ENCODE measurements around the gene TMEM221. TPM values are rescaled to one million over a fixed set of nuclear protein-coding genes. Genes with fewer than 3 reads are reported as not detected.

The TMEM221 gene
- total and polyA plus RNA-seq, 9 donors, result 1.0 to 1.8 (median 1.2) TPM

DNA sequence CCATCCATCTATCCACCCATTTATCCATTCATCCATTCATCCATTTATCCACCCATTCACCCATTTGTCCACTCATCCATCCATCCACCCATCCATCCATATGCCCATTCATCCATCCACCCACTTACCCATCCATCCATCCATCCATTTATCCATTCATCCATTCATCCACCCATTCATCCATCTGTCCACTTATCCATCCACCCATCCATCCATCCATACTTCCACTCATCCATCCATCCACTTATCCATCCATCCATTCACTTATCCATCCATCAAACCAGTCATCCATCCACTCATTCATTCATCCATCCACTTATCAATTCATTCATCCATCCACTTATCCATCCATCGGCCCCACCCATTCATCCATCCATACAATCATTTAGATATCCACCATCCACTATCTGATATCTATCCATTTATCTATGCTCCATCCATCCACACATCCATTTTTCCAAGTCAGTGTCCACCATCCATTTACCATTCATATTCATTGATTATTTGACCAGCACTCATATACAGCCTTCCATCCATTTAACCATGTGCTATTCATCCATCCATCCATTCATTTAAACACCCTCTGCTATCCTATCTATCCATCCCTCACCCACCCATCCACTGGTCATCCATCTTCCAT lies 2.8 kb downstream of the TMEM221 start:
- Histone ChIP-seq H3K27ac (ENCODE audit: low read length) (no peak overlapping the region), H3K27me3 (ENCODE audit: control insufficient read depth, insufficient read depth, low read length) (no peaks in the 10 kb centered on the region), H3K9me3 (replicated peaks; ENCODE audit: control insufficient read depth, low read depth, low read length) (peaks cover 5% of the 10 kb centered on the region), H3K36me3 (ENCODE audit: control insufficient read depth, insufficient read depth, low read length) (no peaks in the 10 kb centered on the region), H3K4me1 (ENCODE audit: control insufficient read depth, insufficient read depth, low read length) (peaks cover 16% of the 10 kb centered on the region), H3K4me3 (ENCODE audit: low read length) (no peak overlapping the region)
- 100% methylated on average over 1 of the region's 1 CpG for WGBS (ENCODE audit: insufficient coverage)
- no peak for DNase-seq

DNA sequence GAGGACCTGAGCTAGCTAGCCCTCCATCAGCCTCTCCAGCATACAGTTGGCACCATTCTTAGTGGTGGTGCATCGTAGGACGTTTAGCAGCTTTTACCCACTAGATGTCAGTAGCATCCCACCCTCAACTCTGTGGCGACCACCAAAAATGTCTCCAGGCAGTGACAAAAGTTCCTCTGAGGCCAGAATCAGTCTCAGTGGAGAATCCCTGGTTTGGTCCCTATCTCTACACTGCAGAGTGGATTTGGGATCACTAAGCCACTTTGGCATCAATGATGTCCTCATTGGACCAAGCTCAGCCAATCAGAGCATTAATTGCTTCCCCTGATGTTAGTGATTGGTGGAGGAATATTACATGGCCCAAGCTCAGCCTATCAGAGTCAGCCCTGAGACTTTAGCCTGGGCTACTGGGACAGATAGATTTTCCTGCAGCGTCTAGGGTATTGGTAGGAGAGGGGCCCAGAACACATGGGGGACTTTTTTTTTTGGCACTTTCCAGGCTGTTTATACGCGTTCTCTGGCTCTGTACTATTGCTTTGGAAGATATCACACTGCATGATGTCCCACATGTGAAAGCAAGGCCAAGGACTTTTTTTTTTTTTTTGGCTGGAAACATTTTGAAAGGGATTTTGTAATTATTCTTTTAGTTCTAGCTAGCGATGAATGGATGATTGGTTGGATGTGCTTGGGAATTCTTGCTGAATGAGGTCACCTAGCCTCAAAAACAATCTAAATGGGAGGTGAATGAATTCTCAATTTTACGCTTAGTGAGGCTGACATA lies 7.0 kb downstream of the TMEM221 start:
- peak; percentile 94 for DNase-seq
- H3K4me3 ChIP-seq (ENCODE audit: low read length), result no peak overlapping the region
- H3K27ac ChIP-seq (ENCODE audit: low read length), result peak overlapping the region; percentile 80
- no peaks in the 10 kb centered on the region for H3K27me3 ChIP-seq (ENCODE audit: control insufficient read depth, insufficient read depth, low read length)
- H3K36me3 ChIP-seq (ENCODE audit: control insufficient read depth, insufficient read depth, low read length), result peaks cover under 1% of the 10 kb centered on the region
- H3K4me1 ChIP-seq (ENCODE audit: control insufficient read depth, insufficient read depth, low read length), result peaks cover 10% of the 10 kb centered on the region
- peaks cover 5% of the 10 kb centered on the region for H3K9me3 ChIP-seq (replicated peaks; ENCODE audit: control insufficient read depth, low read depth, low read length)
- WGBS (ENCODE audit: insufficient coverage), result 43% methylated on average over 3 of the region's 8 CpGs

DNA sequence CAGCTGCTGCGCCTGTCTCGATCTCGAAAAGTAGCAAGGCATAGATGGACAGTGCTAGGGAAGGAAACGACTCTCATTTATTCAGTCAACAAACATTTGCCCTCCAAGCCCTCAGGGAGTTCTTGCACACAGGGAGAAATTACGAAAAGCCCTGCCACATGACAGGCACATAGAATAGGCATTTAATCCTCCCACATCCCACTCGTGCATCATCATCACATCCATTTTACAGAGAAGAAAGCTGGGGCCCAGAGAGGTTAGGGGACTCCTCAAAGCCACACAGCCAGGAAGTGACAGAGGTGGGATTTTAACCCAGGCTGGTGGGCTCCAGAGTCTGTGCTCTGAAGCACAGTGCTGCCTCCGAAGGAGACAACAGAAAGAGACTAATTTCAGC lies 11.6 kb downstream of the TMEM221 start:
- DNase-seq, result no peak
- no peak overlapping the region for H3K4me3 ChIP-seq (ENCODE audit: low read length)
- 50% methylated on average over 1 of the region's 7 CpGs for WGBS (ENCODE audit: insufficient coverage)
- no peaks in the 10 kb centered on the region for H3K27me3 ChIP-seq (ENCODE audit: control insufficient read depth, insufficient read depth, low read length)
- peaks cover 6% of the 10 kb centered on the region for H3K4me1 ChIP-seq (ENCODE audit: control insufficient read depth, insufficient read depth, low read length)
- H3K9me3 ChIP-seq (replicated peaks; ENCODE audit: control insufficient read depth, low read depth, low read length), result peaks cover 5% of the 10 kb centered on the region
- H3K36me3 ChIP-seq (ENCODE audit: control insufficient read depth, insufficient read depth, low read length), result peaks cover 11% of the 10 kb centered on the region
- no peak overlapping the region for H3K27ac ChIP-seq (ENCODE audit: low read length)

- H3K4me1 ChIP-seq (ENCODE audit: control insufficient read depth, insufficient read depth, low read length), result peaks cover 1% of the 10 kb centered on the region
- no peaks in the 10 kb centered on the region for H3K27me3 ChIP-seq (ENCODE audit: control insufficient read depth, insufficient read depth, low read length)
- H3K9me3 ChIP-seq (replicated peaks; ENCODE audit: control insufficient read depth, low read depth, low read length), result peaks cover 2% of the 10 kb centered on the region
- 93% methylated on average over 16 of the region's 25 CpGs for WGBS (ENCODE audit: insufficient coverage)
- no peak overlapping the region for H3K27ac ChIP-seq (ENCODE audit: low read length)
- peaks cover 11% of the 10 kb centered on the region for H3K36me3 ChIP-seq (ENCODE audit: control insufficient read depth, insufficient read depth, low read length)
- DNase-seq, result no peak
- no peak overlapping the region for H3K4me3 ChIP-seq (ENCODE audit: low read length)
Measured at GRCh38 chr19:17436094-17436873, 12.2 kb downstream of the TMEM221 start.

- no peak overlapping the region for H3K4me3 ChIP-seq (ENCODE audit: low read length)
- H3K4me1 ChIP-seq (ENCODE audit: control insufficient read depth, insufficient read depth, low read length), result no peaks in the 10 kb centered on the region
- 97% methylated on average over 4 of the region's 7 CpGs for WGBS (ENCODE audit: insufficient coverage)
- no peaks in the 10 kb centered on the region for H3K27me3 ChIP-seq (ENCODE audit: control insufficient read depth, insufficient read depth, low read length)
- H3K27ac ChIP-seq (ENCODE audit: low read length), result no peak overlapping the region
- DNase-seq, result no peak
- H3K9me3 ChIP-seq (replicated peaks; ENCODE audit: control insufficient read depth, low read depth, low read length), result no peaks in the 10 kb centered on the region
- peaks cover 11% of the 10 kb centered on the region for H3K36me3 ChIP-seq (ENCODE audit: control insufficient read depth, insufficient read depth, low read length)
Measured at GRCh38 chr19:17435218-17435617, 13.2 kb downstream of the TMEM221 start.

DNA sequence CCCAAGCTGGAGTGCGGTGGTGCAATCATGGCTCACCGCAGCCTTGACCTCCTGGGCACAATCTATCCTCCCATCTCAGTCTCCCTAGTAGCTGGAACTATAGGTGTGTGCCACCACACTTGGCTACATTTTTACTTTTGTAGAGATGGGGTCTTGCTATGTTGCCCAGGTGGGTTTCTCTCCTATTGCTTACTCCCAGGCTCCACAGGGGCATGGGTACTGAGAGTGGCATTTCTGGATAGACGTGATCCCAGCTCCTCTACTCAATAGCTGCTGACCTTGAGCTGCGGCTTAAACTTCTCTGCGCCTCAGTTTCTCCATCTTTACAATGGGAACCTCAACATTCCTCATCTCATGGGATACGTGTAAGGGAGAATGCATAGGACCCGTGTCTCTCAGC lies 17.1 kb downstream of the TMEM221 start:
- peaks cover 7% of the 10 kb centered on the region for H3K4me1 ChIP-seq (ENCODE audit: control insufficient read depth, insufficient read depth, low read length)
- WGBS (ENCODE audit: insufficient coverage), result 100% methylated on average over 1 of the region's 7 CpGs
- H3K27me3 ChIP-seq (ENCODE audit: control insufficient read depth, insufficient read depth, low read length), result no peaks in the 10 kb centered on the region
- no peak overlapping the region for H3K4me3 ChIP-seq (ENCODE audit: low read length)
- peaks cover 10% of the 10 kb centered on the region for H3K36me3 ChIP-seq (ENCODE audit: control insufficient read depth, insufficient read depth, low read length)
- H3K27ac ChIP-seq (ENCODE audit: low read length), result no peak overlapping the region
- DNase-seq, result no peak
- no peaks in the 10 kb centered on the region for H3K9me3 ChIP-seq (replicated peaks; ENCODE audit: control insufficient read depth, low read depth, low read length)

DNA sequence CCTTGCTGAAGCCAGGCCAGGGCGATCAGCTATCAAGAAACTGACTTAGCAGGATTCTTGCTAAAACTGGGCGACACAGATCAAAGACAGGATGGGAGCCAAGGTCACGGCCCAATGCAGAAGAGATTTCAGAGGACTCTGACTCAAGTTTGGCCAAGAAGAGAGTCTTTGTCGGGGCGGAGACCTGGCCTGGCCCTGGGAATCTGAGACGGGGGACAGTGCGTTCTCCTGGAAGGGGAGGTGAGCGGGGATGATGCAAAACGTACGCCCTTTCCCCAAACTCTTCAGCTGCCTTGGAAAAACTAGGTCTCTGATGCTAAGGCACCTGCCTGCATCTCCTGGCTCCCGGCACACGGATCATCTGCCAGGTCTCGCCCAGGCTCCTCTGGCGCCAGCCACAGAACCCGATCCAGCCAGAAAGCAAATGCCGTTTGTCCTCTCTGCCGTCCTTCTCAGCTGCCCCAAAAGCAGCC lies 18.8 kb downstream of the TMEM221 start:
- Histone ChIP-seq H3K27me3 (ENCODE audit: control insufficient read depth, insufficient read depth, low read length) (no peaks in the 10 kb centered on the region), H3K36me3 (ENCODE audit: control insufficient read depth, insufficient read depth, low read length) (no peaks in the 10 kb centered on the region), H3K4me1 (ENCODE audit: control insufficient read depth, insufficient read depth, low read length) (peaks cover 12% of the 10 kb centered on the region), H3K9me3 (replicated peaks; ENCODE audit: control insufficient read depth, low read depth, low read length) (no peaks in the 10 kb centered on the region), H3K4me3 (ENCODE audit: low read length) (no peak overlapping the region), H3K27ac (ENCODE audit: low read length) (no peak overlapping the region)
- 42% methylated on average over 12 of the region's 17 CpGs for WGBS (ENCODE audit: insufficient coverage)
- peak; percentile 50 for DNase-seq

DNA sequence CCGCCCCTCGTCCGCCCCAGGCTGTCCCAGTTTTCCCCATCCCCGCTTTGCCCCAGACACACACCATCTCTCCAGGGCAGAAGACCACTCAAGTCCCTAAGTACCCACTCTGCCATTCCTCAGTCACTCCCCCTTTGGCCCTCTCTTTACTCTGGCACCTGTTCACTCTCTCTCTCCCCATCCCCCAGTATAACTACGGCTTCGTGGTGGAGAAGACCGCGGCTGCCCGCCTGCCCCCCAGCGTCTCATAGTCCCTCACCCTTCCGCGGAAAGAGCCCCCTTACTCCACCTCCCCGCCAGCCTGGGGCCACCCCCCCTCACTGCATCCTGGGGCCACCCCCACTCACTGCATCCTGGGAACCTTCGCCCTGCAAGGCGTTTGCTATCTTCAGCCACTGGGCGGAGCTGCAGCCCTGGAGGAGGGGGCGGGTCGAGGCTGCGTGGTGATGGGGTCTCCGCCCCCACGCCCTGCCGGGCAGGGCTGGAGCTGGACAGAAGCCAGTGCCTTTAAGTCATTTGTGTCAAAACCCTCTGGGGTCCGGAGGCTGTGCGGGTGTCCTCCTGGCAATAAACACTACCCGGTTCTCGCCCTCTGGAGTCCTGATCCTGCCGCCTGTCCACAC lies 23.6 kb downstream of the TMEM221 start:
- Histone ChIP-seq H3K4me1 (ENCODE audit: control insufficient read depth, insufficient read depth, low read length) (peaks cover 19% of the 10 kb centered on the region), H3K27ac (ENCODE audit: low read length) (no peak overlapping the region), H3K36me3 (ENCODE audit: control insufficient read depth, insufficient read depth, low read length) (peaks cover 14% of the 10 kb centered on the region), H3K27me3 (ENCODE audit: control insufficient read depth, insufficient read depth, low read length) (no peaks in the 10 kb centered on the region), H3K4me3 (ENCODE audit: low read length) (no peak overlapping the region), H3K9me3 (replicated peaks; ENCODE audit: control insufficient read depth, low read depth, low read length) (no peaks in the 10 kb centered on the region)
- DNase-seq, result peak; percentile 49
- 12% methylated on average over 19 of the region's 27 CpGs for WGBS (ENCODE audit: insufficient coverage)

DNA sequence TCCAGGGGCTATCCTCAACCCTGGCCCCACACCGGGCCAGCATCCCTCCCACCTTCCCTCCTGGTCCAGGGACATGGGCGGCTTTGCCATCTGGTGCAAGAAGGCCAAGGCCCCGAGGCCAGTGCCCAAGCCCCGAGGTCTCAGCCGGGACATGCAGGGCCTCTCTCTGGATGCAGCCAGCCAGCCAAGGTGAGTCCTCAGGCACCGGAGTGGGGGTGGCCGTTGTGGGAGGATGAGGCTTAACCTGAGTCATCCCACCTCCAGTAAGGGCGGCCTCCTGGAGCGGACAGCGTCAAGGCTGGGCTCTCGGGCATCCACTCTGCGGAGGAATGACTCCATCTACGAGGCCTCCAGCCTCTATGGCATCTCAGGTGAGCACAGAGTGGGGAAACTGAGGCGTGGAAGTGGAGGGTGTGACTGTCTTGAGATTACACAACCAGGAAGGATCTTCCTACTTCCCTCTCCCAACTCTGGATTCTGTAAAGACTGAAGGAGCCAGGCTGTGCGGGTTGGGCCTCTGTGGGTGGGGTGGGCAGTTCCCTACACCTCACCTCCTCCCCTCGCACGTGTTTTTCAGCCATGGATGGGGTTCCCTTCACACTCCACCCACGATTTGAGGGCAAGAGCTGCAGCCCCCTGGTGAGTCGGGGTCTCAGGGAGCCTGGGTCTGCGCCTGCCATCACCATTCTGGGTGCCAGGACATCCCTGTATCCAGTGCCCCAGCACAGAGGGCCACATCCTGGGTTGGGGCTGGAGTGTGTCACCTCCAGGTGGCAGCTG lies 24.8 kb downstream of the TMEM221 start:
- Histone ChIP-seq H3K9me3 (replicated peaks; ENCODE audit: control insufficient read depth, low read depth, low read length) (no peaks in the 10 kb centered on the region), H3K4me1 (ENCODE audit: control insufficient read depth, insufficient read depth, low read length) (peaks cover 21% of the 10 kb centered on the region), H3K27me3 (ENCODE audit: control insufficient read depth, insufficient read depth, low read length) (no peaks in the 10 kb centered on the region), H3K36me3 (ENCODE audit: control insufficient read depth, insufficient read depth, low read length) (peaks cover 14% of the 10 kb centered on the region), H3K27ac (ENCODE audit: low read length) (no peak overlapping the region), H3K4me3 (ENCODE audit: low read length) (no peak overlapping the region)
- no peak for DNase-seq
- WGBS (ENCODE audit: insufficient coverage), result 84% methylated on average over 10 of the region's 20 CpGs

Data from muscle of leg (tissue), 11 donors.